LNCAP (cell line): ENCODE data around the gene CTPS1.

ENCODE experiments used
- CTCF ChIP-seq: fragments of 450-650 bp; IDR thresholded peaks from 2 replicates; pipeline ENCODE4 v1.5.1; 2017; ENCODE audit warnings: mild to moderate bottlenecking

The CTPS1 gene

GRCh38 chr1:40952744-40953315, 26.7 kb upstream of the CTPS1 start:
- peak; percentile 46; the same call in 1 of the 2 replicates for TF ChIP-seq CTCF

- TF ChIP-seq CTCF = no peak
Observed at GRCh38 chr1:40954626-40955025, 24.9 kb upstream of the CTPS1 start.

- no peak for TF ChIP-seq CTCF
Observed at GRCh38 chr1:40955266-40955665, 24.2 kb upstream of the CTPS1 start.

GRCh38 chr1:40956407-40956806, 23.1 kb upstream of the CTPS1 start:
- TF ChIP-seq CTCF = no peak

- TF ChIP-seq CTCF = no peak
Observed at GRCh38 chr1:40958210-40958609, 21.3 kb upstream of the CTPS1 start.

GRCh38 chr1:40965531-40965930, 14.0 kb upstream of the CTPS1 start:
- no peak for TF ChIP-seq CTCF

GRCh38 chr1:40966417-40966816, 13.1 kb upstream of the CTPS1 start:
- TF ChIP-seq CTCF = no peak

- no peak for TF ChIP-seq CTCF
Observed at GRCh38 chr1:40969445-40969844, 10.1 kb upstream of the CTPS1 start.
